ENCODE measurements around the gene ALG12.

ALG12 gene

DNA sequence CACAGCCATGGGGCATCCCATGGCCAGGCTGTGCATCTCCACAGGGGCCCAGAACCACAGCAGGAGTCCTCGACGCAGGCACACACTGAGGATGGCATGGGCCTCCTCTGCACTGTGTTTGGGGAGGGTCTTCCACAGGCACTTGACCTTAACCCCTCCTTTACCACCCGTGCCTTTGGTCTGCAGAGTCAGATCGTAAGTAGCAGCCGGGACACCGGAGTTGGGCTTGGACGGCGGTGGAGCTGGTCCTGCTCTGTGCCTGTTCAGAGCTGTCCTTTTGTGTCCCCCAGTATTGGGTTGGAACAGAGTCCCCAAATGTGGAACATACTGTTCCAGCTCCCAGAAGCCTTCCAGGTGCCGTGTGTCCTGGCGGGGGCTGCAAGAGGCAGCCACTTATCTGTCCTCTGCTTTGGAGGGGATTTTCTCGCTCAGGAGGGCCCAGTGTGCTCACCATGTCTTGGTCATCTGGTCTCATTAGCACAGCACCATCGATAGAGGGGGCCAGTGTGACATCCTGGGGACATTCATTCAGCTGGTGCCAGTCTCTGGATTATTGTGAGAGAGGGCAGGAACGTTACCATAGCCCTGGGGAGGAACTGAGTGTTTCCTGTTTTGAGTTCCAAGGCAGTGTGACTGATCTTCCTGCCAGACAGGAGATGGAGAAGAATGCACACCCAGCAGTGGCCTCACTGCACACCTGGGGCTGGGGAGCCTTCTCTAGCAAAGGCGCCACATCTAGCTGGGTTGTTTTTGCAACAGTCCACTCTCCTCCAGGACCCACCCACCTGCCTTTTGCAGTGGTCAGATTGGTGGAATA lies 12.6 kb upstream of the ALG12 start:
- peaks cover 52 to 88% (median 86%) of the 10 kb centered on the region in 10 experiments for H3K4me1 ChIP-seq

DNA sequence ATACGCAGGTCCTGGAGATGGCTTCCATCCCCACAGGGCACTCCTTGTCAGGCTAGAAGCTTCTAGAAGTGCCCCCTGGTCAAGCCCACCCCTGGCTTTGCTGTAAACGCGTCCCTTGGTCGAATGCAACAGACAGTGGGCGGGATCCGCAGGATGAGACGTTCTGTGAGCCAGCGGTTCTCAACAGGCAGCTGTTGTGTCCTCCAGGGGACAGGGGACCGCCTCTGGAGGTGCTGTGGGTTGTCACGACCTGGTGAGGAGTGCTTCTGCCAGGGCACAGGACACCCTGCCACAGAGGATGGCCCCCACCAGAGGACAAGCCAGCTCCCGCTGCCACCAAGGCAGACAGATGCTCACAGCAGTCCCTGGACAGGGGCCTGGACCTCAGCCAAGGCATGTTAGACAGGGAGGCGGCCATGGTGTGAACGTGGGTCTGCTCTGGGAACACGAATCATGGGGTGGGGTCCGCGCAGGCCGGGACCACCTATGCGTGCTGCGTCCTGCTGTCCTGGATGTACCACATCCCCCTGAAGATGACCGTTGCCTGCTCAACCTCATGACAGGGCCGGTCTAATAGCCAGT lies 11.8 kb upstream of the ALG12 start:
- H3K4me2 ChIP-seq, result peak overlapping the region; percentile 89 to 100 (median 96)
- H3K9ac ChIP-seq, result peak overlapping the region in 8 of 11 experiments; percentile 14 to 77 (median 62); a peak in 17 of 22 replicates
- no peak for TF ChIP-seq Cebpa-rat (IDR thresholded peaks at IDR 0.05)

More for the DNA sequence above, 12.6 kb upstream of the ALG12 start:
- H3K36me3 ChIP-seq, result peaks cover 0 to 9% (median 0%) of the 10 kb centered on the region in 11 experiments; a peak in 2 of 22 replicates
- peak overlapping the region; percentile 89 to 100 (median 96) for H3K4me2 ChIP-seq
- no peaks in the 10 kb centered on the region for H3K9me3 ChIP-seq (replicated peaks in 1 of 11)
- H3K27me3 ChIP-seq, result no peaks in the 10 kb centered on the region
- peak overlapping the region in 10 of 11 experiments; percentile 44 to 88 (median 71); a peak in 20 of 22 replicates for H3K27ac ChIP-seq
- H4K20me1 ChIP-seq, result peaks cover 0 to 44% (median 0%) of the 10 kb centered on the region in 11 experiments; a peak in 6 of 22 replicates
- peak overlapping the region in 6 of 10 experiments; percentile 16 to 44 (median 29); a peak in 8 of 20 replicates for H3K4me3 ChIP-seq
- H3K9ac ChIP-seq, result peak overlapping the region in 10 of 11 experiments; percentile 23 to 77 (median 56); a peak in 17 of 22 replicates
- TF ChIP-seq Cebpa-rat (IDR thresholded peaks at IDR 0.05), result peak in 3 of 11 experiments; percentile 12 to 64 (median 38); a peak in 4 of 22 replicates

DNA sequence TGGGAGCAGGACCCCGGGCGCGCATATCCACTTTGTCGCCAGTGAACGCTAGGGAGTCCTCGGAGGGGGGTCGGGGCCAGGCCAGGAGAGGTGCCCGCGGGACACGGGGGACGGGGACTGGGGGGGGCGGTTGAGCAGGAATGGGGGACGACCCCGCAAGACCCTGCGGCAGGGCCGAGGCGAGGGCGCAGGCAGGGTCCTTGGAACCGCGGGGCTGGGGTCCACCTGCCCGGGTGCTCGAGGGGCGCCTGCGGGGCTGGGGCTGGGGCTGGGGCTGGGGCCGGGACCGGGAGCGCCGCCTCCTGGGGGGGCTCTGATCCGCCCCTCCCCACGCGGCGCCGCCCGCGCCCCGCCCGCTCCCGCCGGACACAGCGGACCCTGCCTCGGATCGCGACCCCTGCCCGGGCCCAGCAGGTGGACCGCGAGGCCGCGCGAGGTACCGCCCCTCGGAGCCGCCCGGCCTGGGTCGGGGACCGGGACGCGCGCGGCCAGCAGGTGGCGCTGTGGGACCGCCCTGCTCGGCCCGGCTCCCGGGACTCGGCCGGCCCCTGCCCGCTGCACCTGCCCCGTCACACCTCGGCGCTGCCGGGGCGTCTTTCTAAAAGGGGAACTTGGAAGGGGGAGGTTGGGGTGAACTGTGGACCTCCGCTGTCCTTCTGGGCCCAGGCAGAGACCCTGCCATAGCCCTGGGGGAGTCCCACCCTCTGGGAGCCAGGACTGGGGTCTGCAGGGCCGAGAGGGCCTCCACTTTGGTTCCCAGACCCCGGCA lies 11.2 kb upstream of the ALG12 start:
- Histone ChIP-seq H3K27me3 (no peaks in the 10 kb centered on the region), H3K36me3 (peaks cover 0 to 10% (median 0%) of the 10 kb centered on the region in 11 experiments; a peak in 2 of 22 replicates), H3K9ac (peak overlapping the region in 9 of 11 experiments; percentile 9 to 77 (median 52); a peak in 15 of 22 replicates), H3K4me1 (peaks cover 65 to 96% (median 93%) of the 10 kb centered on the region in 10 experiments), H3K4me2 (peak overlapping the region; percentile 89 to 100 (median 96)), H3K4me3 (peak overlapping the region in 8 of 10 experiments; percentile 6 to 54 (median 24); a peak in 9 of 20 replicates), H3K9me3 (replicated peaks in 1 of 11) (no peaks in the 10 kb centered on the region), H4K20me1 (peaks cover 0 to 53% (median 0%) of the 10 kb centered on the region in 11 experiments; a peak in 6 of 22 replicates), H3K27ac (peak overlapping the region in 8 of 11 experiments; percentile 38 to 88 (median 72); a peak in 16 of 22 replicates)
- no peak for TF ChIP-seq Cebpa-rat (IDR thresholded peaks at IDR 0.05)

More for the DNA sequence above, 11.8 kb upstream of the ALG12 start:
- Histone ChIP-seq H3K9me3 (replicated peaks in 1 of 11) (no peaks in the 10 kb centered on the region), H3K36me3 (peaks cover 0 to 9% (median 0%) of the 10 kb centered on the region in 11 experiments; a peak in 2 of 22 replicates), H4K20me1 (peaks cover 0 to 51% (median 0%) of the 10 kb centered on the region in 11 experiments; a peak in 6 of 22 replicates), H3K27me3 (no peaks in the 10 kb centered on the region), H3K27ac (peak overlapping the region in 8 of 11 experiments; percentile 38 to 88 (median 72); a peak in 18 of 22 replicates), H3K4me3 (peak overlapping the region in 6 of 10 experiments; percentile 6 to 44 (median 20); a peak in 6 of 20 replicates), H3K4me1 (peaks cover 59 to 96% (median 93%) of the 10 kb centered on the region in 10 experiments)

DNA sequence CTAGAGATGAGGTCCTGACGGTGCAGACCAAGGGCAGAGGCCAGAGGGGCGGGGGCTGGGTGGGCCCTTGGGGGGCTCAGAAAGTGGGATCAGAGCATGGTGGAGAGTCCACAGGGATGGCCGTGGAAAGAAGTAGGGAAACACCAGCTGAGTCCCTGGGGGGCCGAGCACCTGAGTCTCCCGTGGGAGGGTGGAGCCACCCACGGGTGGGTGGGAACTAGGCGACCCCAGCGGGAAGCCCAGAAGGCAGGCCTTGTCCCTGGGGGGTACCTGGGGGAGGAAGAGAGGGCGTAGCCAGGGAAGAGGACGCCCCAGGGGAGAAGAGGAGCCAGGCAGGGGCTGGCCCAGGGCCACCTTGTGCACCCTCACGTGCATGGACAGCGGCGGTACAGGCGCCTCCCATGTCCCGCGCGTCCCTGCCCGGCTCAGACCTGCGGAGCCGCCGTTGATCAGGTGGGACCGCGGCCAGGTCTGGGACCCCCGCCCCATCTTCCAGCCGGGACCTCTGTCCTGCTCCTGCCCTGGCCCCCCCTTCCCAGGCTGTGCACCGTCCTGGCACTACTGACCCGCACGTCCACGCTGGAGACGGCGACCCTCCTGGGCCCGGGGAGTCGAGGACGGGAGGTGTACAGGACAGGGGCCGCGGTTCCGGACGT lies 10.4 kb upstream of the ALG12 start:
- no peak for TF ChIP-seq Cebpa-rat (IDR thresholded peaks at IDR 0.05)
- Histone ChIP-seq H3K9me3 (replicated peaks in 1 of 11) (no peaks in the 10 kb centered on the region), H3K27ac (no peak overlapping the region)

DNA sequence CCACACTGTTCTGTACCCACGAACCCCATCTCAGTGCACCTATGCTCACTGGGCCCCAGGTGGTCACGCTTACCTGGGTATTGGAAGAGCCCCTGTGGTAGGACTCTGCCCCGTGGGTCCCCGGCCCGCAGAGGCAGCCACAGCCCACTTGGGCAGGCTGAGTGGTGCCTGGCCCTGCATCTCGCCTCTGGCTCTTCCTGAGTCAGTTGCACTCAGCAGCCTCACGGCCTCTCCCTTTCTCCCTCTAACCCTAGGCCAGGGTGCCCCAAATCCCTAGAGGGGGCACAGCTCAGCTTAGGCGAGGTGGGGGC lies 9.9 kb upstream of the ALG12 start:
- H3K9ac ChIP-seq, result peak overlapping the region in 2 of 11 experiments; percentile 15 to 37; a peak in 2 of 22 replicates
- H3K4me1 ChIP-seq, result peaks cover 65 to 96% (median 93%) of the 10 kb centered on the region in 10 experiments
- H3K4me2 ChIP-seq, result peak overlapping the region in 8 of 11 experiments; percentile 35 to 99 (median 92); a peak in 14 of 22 replicates

More for the DNA sequence above, 10.4 kb upstream of the ALG12 start:
- H3K36me3 ChIP-seq, result peaks cover 0 to 16% (median 0%) of the 10 kb centered on the region in 11 experiments; a peak in 2 of 22 replicates
- peaks cover 0 to 61% (median 0%) of the 10 kb centered on the region in 11 experiments; a peak in 6 of 22 replicates for H4K20me1 ChIP-seq
- peak overlapping the region in 10 of 11 experiments; percentile 19 to 100 (median 96); a peak in 19 of 22 replicates for H3K4me2 ChIP-seq
- H3K4me1 ChIP-seq, result peaks cover 65 to 96% (median 93%) of the 10 kb centered on the region in 10 experiments
- H3K4me3 ChIP-seq, result no peak overlapping the region
- no peak overlapping the region for H3K9ac ChIP-seq
- no peaks in the 10 kb centered on the region for H3K27me3 ChIP-seq

DNA sequence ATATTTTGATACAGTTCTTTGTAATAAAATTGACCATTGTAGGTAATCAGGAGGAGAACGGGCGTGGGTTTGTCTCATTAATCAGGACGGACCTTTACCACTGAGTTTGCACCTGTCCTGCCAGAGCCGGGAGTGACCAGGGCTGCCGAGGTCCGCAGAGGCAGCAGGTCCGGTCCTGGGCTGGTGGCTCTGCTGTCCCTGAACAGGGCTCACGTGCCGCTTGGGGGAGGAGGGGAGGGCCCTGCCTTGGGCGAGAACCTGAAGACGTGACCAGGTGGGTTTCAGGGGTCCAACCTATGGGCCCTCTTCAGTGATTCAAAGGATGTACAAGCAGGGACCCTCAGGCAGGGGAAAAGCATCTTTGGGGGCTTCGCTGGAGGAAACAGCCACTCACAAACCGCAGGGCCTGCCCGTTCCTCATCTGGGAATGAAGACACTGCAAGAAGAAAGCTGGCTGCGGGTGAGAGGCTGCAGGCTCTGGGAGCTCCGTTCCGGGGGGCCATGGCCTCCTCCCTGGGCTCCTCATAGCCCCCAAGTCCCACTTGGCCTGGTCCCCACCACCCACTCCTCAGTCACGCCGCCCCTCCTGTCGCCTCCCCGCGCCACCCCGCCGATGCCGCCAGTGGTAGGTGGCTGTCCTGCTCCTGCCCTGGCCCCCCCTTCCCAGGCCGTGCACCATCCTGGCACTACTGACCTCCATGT lies 9.4 kb upstream of the ALG12 start:
- Histone ChIP-seq H3K9ac (peak overlapping the region in 2 of 11 experiments; percentile 38 to 62; a peak in 4 of 22 replicates), H3K27ac (0 out of 22 replicates have a peak overlapping the region, but pooled peaks of 1 of the 11 experiments have one; percentile 11), H3K27me3 (no peaks in the 10 kb centered on the region), H3K4me1 (peaks cover 64 to 94% (median 92%) of the 10 kb centered on the region in 10 experiments), H3K4me2 (peak overlapping the region in 9 of 11 experiments; percentile 5 to 99 (median 89); a peak in 14 of 22 replicates), H4K20me1 (peaks cover 0 to 62% (median 0%) of the 10 kb centered on the region in 11 experiments; a peak in 6 of 22 replicates), H3K36me3 (peaks cover 0 to 16% (median 0%) of the 10 kb centered on the region in 11 experiments; a peak in 2 of 22 replicates), H3K9me3 (replicated peaks in 1 of 11) (no peaks in the 10 kb centered on the region), H3K4me3 (no peak overlapping the region)
- no peak for TF ChIP-seq Cebpa-rat (IDR thresholded peaks at IDR 0.05)

More for the DNA sequence above, 9.9 kb upstream of the ALG12 start:
- Histone ChIP-seq H3K36me3 (peaks cover 0 to 16% (median 0%) of the 10 kb centered on the region in 11 experiments; a peak in 2 of 22 replicates), H3K4me3 (no peak overlapping the region), H3K27ac (no peak overlapping the region), H3K27me3 (no peaks in the 10 kb centered on the region), H4K20me1 (peaks cover 0 to 62% (median 0%) of the 10 kb centered on the region in 11 experiments; a peak in 6 of 22 replicates), H3K9me3 (replicated peaks in 1 of 11) (no peaks in the 10 kb centered on the region)
- no peak for TF ChIP-seq Cebpa-rat (IDR thresholded peaks at IDR 0.05)

DNA sequence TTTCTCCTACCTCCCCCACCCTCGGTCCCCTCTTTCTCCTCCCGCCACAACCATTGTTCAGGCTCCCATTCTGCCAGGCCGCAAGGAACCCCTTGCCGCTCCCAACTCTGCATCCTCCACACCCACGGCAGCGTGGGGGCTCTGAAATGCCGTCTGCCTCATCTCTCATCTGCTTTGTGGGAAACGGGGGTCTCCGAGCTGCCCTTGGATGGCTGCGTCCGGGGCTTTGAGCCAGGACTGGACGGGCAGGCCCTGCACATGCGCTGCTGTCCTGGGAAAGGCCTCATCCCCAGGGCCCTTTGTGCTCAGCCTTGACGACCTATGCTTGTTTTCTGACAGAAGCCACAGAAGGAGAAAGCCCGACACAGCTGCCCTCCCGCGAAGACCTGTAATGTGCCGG lies 8.7 kb upstream of the ALG12 start:
- no peak overlapping the region for H3K4me3 ChIP-seq
- H3K9ac ChIP-seq, result peak overlapping the region in 4 of 11 experiments; percentile 24 to 62 (median 42); a peak in 5 of 22 replicates
- no peaks in the 10 kb centered on the region for H3K9me3 ChIP-seq (replicated peaks in 1 of 11)
- no peaks in the 10 kb centered on the region for H3K27me3 ChIP-seq
- H3K4me2 ChIP-seq, result peak overlapping the region in 9 of 11 experiments; percentile 5 to 99 (median 89); a peak in 13 of 22 replicates
- peaks cover 0 to 66% (median 0%) of the 10 kb centered on the region in 11 experiments; a peak in 6 of 22 replicates for H4K20me1 ChIP-seq
- TF ChIP-seq Cebpa-rat (IDR thresholded peaks at IDR 0.05), result no peak
- H3K36me3 ChIP-seq, result peaks cover 0 to 19% (median 0%) of the 10 kb centered on the region in 11 experiments; a peak in 6 of 22 replicates
- peak overlapping the region in 3 of 11 experiments; percentile 11 to 26 (median 17); a peak in 3 of 22 replicates for H3K27ac ChIP-seq
- peaks cover 58 to 93% (median 91%) of the 10 kb centered on the region in 10 experiments for H3K4me1 ChIP-seq

Data from BLaER1 treated with 17β-estradiol and CSF1 and Interleukin-3, amounts not matched to agents 10 nM and 100 nM (cell line).